ENCODE data around the gene SPCS2.

SPCS2 gene

DNA sequence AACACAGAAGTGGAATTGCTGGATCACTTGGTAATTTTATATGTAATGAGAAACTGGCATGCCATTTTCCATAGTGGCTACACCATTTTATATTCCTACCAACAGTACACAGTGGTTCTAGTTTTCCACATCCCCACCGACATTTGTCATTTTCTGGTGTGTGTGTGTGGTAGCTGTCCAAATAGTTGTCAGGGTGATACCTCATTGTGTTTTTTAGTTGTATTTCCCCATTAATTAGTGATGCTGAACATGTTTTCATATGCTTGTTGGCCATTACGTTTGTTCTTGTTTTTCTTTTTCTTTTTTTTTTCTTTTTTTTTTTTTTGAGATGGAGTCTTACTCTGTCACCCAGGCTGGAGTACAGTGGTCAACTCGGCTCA lies 51.9 kb downstream of the SPCS2 start:
- TF ChIP-seq TAF1 (IDR thresholded peaks at IDR 0.05; ENCODE audit: borderline replicate concordance, insufficient read depth, low read length) (no peak), POLR2AphosphoS5 (IDR thresholded peaks at IDR 0.05; ENCODE audit: low read depth, low read length) (no peak), SIN3A (IDR thresholded peaks at IDR 0.05; ENCODE audit: borderline replicate concordance, insufficient read depth, low read length) (no peak), FOXP2 (optimal IDR thresholded peaks at IDR 0.05; ENCODE audit: borderline replicate concordance, extremely low read depth, extremely low read length, insufficient read depth) (no peak)
- TF ChIP-seq, protein P1, sequence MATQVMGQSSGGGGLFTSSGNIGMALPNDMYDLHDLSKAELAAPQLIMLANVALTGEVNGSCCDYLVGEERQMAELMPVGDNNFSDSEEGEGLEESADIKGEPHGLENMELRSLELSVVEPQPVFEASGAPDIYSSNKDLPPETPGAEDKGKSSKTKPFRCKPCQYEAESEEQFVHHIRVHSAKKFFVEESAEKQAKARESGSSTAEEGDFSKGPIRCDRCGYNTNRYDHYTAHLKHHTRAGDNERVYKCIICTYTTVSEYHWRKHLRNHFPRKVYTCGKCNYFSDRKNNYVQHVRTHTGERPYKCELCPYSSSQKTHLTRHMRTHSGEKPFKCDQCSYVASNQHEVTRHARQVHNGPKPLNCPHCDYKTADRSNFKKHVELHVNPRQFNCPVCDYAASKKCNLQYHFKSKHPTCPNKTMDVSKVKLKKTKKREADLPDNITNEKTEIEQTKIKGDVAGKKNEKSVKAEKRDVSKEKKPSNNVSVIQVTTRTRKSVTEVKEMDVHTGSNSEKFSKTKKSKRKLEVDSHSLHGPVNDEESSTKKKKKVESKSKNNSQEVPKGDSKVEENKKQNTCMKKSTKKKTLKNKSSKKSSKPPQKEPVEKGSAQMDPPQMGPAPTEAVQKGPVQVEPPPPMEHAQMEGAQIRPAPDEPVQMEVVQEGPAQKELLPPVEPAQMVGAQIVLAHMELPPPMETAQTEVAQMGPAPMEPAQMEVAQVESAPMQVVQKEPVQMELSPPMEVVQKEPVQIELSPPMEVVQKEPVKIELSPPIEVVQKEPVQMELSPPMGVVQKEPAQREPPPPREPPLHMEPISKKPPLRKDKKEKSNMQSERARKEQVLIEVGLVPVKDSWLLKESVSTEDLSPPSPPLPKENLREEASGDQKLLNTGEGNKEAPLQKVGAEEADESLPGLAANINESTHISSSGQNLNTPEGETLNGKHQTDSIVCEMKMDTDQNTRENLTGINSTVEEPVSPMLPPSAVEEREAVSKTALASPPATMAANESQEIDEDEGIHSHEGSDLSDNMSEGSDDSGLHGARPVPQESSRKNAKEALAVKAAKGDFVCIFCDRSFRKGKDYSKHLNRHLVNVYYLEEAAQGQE (IDR thresholded peaks at IDR 0.05; ENCODE audit: insufficient read depth in 1 of 2, low read depth in 2 of 2, low read length in 2 of 2): no peak

DNA sequence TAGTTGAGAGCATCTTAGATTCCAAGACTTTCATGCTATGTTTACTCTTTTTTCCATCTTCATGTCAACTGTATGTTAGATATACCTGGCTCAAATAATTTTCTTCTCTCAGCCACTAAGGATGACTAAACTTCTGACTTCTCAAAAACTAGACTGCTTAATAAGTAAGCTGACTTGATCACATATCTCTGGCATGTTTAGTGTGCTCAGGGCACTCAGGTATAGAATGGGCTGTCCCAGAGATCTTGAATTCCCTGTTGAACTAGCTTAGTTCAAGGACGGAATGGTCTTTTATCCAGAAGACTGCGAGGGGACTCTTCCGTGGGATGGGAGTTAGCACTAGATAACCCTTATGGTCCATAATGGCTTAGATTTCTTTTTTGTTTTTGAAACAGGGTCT lies 52.6 kb downstream of the SPCS2 start:
- TF ChIP-seq SIN3A (IDR thresholded peaks at IDR 0.05; ENCODE audit: borderline replicate concordance, insufficient read depth, low read length) (no peak), FOXP2 (optimal IDR thresholded peaks at IDR 0.05; ENCODE audit: borderline replicate concordance, extremely low read depth, extremely low read length, insufficient read depth) (no peak), TAF1 (IDR thresholded peaks at IDR 0.05; ENCODE audit: borderline replicate concordance, insufficient read depth, low read length) (no peak), POLR2AphosphoS5 (IDR thresholded peaks at IDR 0.05; ENCODE audit: low read depth, low read length) (no peak)
- TF ChIP-seq, protein P1 (IDR thresholded peaks at IDR 0.05; ENCODE audit: insufficient read depth in 1 of 2, low read depth in 2 of 2, low read length in 2 of 2): no peak

DNA sequence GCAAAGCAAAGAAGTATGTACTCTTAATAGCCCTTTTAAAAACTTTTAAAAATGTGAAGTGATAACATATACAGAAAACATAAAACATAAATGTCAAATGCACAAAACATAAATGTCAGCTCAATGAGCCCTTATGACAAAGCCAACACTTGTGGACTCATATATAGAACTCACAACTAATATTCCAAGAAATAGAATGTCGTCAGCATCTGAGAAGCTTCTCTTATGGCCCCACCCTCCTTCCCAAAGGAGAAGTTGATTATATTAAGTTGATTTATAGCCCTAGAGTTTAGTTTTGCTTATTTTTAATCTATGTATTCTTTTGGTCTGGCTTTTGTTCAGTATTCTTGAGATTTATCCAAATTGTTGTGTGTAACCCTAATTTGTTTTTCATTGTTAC lies 53.5 kb downstream of the SPCS2 start:
- TF ChIP-seq TAF1 (IDR thresholded peaks at IDR 0.05; ENCODE audit: borderline replicate concordance, insufficient read depth, low read length) (no peak), FOXP2 (optimal IDR thresholded peaks at IDR 0.05; ENCODE audit: borderline replicate concordance, extremely low read depth, extremely low read length, insufficient read depth) (no peak), POLR2AphosphoS5 (IDR thresholded peaks at IDR 0.05; ENCODE audit: low read depth, low read length) (no peak)

DNA sequence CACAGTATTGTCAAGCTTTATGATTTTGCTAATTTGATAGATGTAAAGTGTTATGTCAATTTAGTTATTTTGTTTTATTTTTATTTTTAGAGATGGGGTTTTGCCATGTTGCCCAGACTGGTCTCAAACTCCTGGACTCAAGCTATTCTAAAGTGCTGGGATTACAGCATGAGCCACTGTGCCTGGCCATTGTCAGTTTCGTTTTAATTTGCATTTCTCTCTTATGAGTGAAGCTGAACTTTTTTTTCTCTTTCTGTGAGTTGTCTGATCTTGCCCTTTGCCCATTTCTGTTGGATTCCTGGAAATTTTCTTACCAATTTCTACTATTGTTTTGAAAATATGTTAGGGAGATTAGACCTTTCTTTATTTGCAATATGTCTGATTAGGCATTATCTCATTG lies 55.1 kb downstream of the SPCS2 start:
- TF ChIP-seq SIN3A (IDR thresholded peaks at IDR 0.05; ENCODE audit: borderline replicate concordance, insufficient read depth, low read length): no peak
- TF ChIP-seq, protein P1 (IDR thresholded peaks at IDR 0.05; ENCODE audit: insufficient read depth in 1 of 2, low read depth in 2 of 2, low read length in 2 of 2): no peak

DNA sequence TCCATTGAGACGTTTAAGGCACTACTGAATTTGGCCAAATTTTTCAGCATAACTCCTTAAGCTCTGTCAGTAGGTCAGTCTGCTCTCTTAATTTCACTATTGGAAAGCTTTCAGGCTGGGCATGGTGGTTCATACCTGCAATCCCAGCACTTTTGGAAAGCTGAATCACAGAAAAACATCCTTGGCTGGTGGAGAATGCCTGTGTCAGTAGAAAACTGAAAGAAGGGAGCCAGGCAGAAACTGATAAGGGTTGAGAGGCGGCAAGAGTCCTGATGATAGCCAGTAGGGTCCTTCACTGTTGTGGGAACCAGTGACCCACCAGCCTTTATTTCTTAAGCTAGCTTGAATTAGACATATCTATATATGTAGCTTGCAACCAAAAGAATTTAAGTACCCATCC lies 62.3 kb downstream of the SPCS2 start:
- TF ChIP-seq, protein P1 (IDR thresholded peaks at IDR 0.05; ENCODE audit: insufficient read depth in 1 of 2, low read depth in 2 of 2, low read length in 2 of 2): no peak
- TF ChIP-seq SIN3A (IDR thresholded peaks at IDR 0.05; ENCODE audit: borderline replicate concordance, insufficient read depth, low read length) (no peak), TAF1 (IDR thresholded peaks at IDR 0.05; ENCODE audit: borderline replicate concordance, insufficient read depth, low read length) (no peak), POLR2AphosphoS5 (IDR thresholded peaks at IDR 0.05; ENCODE audit: low read depth, low read length) (no peak), FOXP2 (optimal IDR thresholded peaks at IDR 0.05; ENCODE audit: borderline replicate concordance, extremely low read depth, extremely low read length, insufficient read depth) (no peak)
